Stimulated activated CD8-positive, alpha-beta memory T cell treated with anti-CD3 and anti-CD28 coated beads, Interleukin-4, amount 100 ng/mL, for 4 hours (primary cell): ENCODE measurements around the gene PTH2R.
"Not testable (repeated sequence)": the region's sequence is repeated elsewhere in the genome, so short reads cannot be mapped to it uniquely, and the experiment has no call there.

Experiments used
- DNase-seq, 2 donors: peaks; one replicate each; pipeline ENCODE4 v3.0.0-alpha.2; 2020; ENCODE audit warnings: low read depth in 2 of 2, low spot score in 1 of 2

The PTH2R gene

DNA sequence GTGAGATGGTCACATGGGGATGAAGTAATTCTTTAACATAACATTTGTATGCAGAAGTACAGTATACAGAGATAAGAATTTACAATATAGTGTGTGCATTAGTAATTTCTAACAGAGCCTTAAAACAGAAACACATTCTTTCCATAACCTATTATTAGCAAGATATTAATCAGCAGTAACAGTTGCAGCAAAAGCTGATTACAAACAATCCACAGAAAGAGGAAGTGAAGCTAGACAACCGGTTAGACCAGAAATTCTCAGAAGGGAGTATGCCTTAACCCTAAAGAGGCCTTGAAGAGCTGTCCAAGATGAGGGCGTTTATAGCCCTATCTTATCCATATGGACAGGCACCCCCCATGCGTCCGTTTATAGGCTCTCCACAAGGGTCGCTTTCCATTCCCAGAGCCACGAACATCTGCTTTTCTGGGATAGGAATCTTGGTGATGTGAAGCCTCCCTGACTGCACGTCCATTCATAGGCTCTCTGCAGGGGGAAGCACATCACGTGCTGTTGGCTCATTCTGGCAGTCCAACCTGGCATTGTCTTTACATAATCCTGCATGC, 75.9 kb downstream of the PTH2R start:
- DNase-seq, result not testable (repeated sequence)

DNA sequence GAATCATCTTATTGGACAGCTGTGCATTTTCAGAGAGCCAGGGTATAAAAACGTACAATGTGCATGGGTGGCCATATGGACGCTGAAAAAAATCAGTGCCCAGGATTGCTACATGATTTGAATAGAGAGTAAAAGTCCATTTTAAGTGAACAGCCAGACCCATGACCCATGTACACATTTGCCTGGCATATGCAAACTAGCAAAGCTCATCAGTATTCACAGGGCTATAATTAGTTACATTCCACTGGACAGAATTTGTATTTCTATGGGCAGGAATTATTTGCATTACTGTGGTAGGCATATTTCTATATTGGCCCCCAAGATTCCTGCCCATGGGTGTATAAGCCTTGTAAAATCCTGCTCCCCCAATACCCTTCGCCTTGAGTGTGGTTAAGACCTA, 78.8 kb downstream of the PTH2R start:
- DNase-seq, result no peak

DNA sequence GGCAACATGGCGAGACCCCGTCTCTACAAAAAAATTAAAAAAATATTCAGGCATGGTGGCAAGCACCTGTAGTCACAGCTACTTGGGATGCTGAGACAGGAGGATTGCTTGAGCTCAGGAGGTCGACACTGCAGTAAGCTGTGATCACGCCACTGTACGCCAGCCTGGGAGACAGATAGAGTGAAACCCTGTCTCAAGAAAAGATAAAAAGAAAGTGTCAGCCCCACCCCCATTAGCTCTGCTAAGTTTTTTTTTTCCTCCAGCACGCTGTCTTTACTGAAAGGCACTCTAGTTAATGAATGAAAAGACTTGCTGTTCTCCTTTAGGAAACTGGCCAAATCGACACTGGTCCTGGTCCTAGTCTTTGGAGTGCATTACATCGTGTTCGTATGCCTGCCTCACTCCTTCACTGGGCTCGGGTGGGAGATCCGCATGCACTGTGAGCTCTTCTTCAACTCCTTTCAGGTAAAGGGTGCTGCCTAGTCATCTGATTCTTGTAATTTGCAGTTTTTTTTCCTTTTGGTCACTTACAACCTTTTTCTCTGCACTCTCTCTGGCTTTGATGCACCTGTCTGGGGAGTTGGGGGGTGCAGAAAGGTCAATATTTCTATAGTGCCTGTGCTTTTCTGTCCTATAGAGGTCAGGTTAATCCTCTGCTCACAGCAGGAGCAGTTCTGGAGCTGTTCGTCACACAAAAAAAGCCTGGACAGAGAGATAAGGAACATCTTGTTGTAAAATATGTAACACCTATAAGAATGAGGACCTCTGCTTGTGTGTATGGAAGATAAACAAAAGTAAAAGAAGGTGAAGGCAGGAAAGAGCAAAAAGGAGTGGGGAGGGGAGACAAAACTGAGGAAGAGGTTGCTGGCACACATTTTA, 82.3 kb downstream of the PTH2R start:
- DNase-seq, result no peak

- no peak for DNase-seq
Measured at GRCh38 chr2:208489687-208490086, 83.1 kb downstream of the PTH2R start.

DNA sequence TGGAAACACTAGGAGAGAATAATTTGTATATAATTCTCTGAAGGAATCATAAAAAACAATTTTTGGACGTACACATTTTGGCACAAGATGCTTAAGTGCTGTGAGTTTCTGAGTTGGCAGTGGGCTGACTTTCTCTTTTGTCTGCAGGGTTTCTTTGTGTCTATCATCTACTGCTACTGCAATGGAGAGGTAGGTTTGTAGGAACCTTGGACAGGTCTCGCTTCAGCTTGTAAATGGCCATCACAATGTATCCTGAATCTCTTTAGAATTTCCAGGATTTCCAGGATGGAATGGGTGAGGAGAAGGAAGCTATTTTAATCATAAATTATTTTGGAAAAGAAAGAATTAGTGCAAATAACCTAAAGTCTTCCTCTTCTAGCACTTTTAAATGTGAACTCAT, 83.9 kb downstream of the PTH2R start:
- no peak for DNase-seq

DNA sequence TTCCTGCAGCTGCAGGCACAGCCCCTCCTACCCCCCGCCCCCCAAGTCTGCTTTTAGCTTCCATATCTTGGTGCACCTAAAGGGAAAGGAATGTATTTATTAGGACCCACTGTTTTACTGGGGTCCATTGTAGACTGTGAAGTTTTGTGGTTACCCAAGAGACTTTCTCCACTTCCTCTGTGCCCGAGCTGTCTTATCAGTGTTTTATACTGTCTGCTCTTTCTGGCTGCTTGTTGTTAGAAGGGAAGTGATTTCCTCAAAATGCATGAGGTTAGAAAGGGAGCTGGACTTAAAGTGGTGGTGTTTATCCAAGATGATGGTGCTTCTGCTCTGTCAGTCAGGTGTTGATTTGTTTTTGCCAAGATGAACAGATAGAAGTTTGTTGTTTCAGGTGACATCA, 85.0 kb downstream of the PTH2R start:
- DNase-seq, result no peak

GRCh38 chr2:208492069-208492468, 85.5 kb downstream of the PTH2R start:
- DNase-seq, result no peak

DNA sequence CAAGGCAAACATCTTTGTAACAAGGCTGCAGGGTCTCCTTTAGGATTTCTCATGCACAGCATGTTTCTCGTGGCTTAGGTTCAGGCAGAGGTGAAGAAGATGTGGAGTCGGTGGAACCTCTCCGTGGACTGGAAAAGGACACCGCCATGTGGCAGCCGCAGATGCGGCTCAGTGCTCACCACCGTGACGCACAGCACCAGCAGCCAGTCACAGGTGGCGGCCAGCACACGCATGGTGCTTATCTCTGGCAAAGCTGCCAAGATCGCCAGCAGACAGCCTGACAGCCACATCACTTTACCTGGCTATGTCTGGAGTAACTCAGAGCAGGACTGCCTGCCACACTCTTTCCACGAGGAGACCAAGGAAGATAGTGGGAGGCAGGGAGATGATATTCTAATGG, 86.6 kb downstream of the PTH2R start:
- DNase-seq, result no peak

- no peak for DNase-seq
Measured at GRCh38 chr2:208496129-208496528, 89.5 kb downstream of the PTH2R start.

- DNase-seq, result no peak
Measured at GRCh38 chr2:208501206-208501605, 94.6 kb downstream of the PTH2R start.

GRCh38 chr2:208502288-208502687, 95.7 kb downstream of the PTH2R start:
- DNase-seq, result no peak

DNA sequence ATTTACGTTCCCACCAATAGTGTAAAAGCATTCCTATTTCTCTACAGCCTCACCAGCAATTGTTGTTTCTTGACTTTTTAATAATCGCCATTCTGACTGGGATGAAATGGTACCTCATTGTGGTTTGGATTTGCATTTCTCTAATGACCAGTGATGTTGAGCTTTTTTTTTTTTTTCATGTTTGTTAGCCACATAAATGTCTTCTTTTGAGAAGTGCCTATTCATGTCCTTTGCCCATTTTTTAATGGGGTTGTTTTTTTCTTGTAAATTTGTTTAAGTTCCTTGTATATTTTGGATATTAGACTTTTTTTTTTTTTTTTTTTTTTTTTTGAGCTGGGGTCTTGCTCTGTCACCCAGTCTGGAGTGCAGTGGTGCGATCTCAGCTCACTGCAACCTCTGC, 98.8 kb downstream of the PTH2R start:
- DNase-seq, result not testable (repeated sequence)

GRCh38 chr2:208509586-208509985, 103.0 kb downstream of the PTH2R start:
- DNase-seq, result no peak

DNA sequence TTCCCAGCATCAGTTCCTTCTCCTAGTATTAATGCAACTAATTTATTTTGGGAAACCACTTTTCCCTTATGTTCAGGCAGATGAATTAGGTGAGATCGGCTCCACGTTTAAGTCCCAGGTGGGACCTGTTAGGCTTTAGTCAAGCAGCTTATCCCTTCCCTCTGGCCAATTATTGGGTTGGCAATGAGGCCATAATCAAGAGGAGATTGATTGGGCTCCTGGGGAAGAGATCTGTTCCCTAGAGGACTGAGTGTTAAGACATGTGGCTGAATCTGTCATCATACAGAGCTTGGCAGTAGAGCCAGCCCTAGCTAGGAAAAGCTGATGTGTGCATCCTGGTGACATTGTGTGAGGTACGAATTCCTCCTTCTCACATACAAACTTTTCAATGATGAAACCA, 104.4 kb downstream of the PTH2R start:
- no peak for DNase-seq

DNA sequence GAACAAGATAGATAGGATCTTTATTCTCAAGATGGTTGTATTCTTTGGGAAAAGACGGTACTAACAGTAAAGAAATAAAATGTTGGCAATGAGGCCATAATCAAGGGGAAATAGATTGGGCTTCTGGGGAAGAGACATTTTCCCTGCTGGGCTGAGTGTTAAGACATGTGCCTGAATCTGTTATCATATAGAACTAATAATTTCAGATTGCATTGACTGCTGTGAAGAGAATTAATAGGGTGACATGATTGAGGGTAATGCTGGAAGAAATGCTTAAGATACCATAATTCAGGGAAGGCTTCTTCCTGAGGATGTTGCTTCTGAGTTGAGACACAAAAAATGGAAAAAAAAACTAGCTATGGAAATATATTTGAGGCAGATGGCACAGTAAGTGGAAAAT, 105.0 kb downstream of the PTH2R start:
- DNase-seq, result no peak

- no peak for DNase-seq
Measured at GRCh38 chr2:208515099-208515498, 108.5 kb downstream of the PTH2R start.

DNA sequence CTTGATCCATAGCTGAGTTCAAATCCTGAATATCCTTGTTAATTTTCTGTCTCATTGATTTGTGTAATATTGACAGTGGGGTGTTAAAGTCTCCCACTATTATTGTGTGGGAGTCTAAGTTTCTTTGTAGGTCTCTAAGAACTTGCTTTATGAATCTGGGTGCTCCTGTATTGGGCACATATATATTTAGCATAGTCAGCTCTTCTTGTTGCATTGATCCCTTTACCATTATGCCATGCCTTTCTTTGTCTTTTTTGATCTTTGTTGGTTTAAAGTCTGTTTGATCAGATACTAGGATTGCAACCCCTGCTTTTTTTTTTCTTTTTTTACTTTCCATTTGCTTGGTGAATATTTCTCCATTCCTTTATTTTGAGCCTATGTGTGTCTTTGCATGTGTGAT, 116.5 kb downstream of the PTH2R start:
- not testable (repeated sequence) for DNase-seq

DNA sequence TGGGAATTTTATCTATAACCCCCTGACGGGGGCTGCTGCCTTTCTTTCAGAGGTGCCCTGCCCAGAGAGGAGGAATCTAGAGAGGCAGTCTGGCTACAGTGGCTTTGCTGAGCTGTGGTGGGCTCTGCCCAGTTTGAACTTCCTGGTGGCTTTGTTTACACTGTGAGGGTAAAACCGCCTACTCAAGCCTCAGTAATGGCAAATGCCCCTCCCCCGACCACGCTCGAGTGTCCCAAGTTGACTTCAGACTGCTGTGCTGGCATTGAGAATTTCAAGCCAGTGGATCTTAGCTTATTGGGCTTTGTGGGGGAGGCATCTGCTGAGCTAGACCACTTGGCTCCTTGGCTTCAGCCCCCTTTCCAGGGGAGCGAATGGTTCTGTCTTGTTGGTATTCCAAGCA, 118.6 kb downstream of the PTH2R start:
- not testable (repeated sequence) for DNase-seq

- DNase-seq, result no peak
Measured at GRCh38 chr2:208529796-208530195, 123.2 kb downstream of the PTH2R start.

- DNase-seq, result no peak
Measured at GRCh38 chr2:208531361-208531760, 124.8 kb downstream of the PTH2R start.

- DNase-seq, result not testable (repeated sequence)
Measured at GRCh38 chr2:208535578-208535977, 129.0 kb downstream of the PTH2R start.

GRCh38 chr2:208541461-208541988, 134.9 kb downstream of the PTH2R start:
- no peak for DNase-seq
